Measurements from ENCODE around the gene USP6NL. TPM values are rescaled to one million over a fixed set of nuclear protein-coding genes. Genes with fewer than 3 reads are reported as not detected.

The USP6NL gene
- total RNA-seq, 1 experiment from 2014 or later = 27.5 TPM

DNA sequence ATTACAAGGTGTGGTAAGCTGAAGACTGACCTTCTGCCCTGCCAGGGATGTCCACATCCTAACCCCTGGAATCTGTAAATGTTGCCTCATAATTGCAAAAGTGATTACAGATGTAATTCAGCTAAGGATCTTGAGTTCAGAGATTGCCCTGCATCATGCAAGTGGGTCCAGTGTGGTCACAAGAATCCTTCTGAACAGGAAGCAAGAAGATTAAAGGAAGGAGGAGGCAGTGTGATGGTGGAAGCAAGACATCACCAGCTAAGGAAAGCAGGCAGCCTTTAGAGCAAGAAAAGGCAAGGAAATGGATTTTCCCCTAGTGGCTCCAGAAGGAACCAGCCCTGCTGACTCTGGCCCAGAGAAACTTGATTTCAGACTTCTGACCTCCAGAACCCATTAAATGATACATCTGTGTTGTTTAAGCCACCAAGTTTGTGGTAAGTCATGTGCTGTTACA is 78.1 kb downstream of the USP6NL start:
- peak overlapping the region; percentile 3 for H3K27ac Mint-ChIP-seq (ENCODE audit: unreplicated experiment)
- no peaks in the 10 kb centered on the region for H3K27me3 Mint-ChIP-seq (ENCODE audit: unreplicated experiment)
- BruUV-seq (replicated peaks) = no TSS peak
- no peaks in the 10 kb centered on the region for H3K36me3 Mint-ChIP-seq (ENCODE audit: insufficient read depth, unreplicated experiment)
- DNase-seq = peak; percentile 10
- no peaks in the 10 kb centered on the region for H3K9me3 Mint-ChIP-seq (ENCODE audit: low read depth, unreplicated experiment)
- CTCF ChIA-PET = interaction anchor here (0.9 to 2.1 kb wide), 2 partner anchors 11 to 192 kb away, joined by 4 to 7 read pairs; no protein-coding TSS in a partner anchor
- TF ChIP-seq, protein P1, sequence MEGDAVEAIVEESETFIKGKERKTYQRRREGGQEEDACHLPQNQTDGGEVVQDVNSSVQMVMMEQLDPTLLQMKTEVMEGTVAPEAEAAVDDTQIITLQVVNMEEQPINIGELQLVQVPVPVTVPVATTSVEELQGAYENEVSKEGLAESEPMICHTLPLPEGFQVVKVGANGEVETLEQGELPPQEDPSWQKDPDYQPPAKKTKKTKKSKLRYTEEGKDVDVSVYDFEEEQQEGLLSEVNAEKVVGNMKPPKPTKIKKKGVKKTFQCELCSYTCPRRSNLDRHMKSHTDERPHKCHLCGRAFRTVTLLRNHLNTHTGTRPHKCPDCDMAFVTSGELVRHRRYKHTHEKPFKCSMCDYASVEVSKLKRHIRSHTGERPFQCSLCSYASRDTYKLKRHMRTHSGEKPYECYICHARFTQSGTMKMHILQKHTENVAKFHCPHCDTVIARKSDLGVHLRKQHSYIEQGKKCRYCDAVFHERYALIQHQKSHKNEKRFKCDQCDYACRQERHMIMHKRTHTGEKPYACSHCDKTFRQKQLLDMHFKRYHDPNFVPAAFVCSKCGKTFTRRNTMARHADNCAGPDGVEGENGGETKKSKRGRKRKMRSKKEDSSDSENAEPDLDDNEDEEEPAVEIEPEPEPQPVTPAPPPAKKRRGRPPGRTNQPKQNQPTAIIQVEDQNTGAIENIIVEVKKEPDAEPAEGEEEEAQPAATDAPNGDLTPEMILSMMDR (IDR thresholded peaks at IDR 0.05; ENCODE audit: unreplicated experiment) = peak; percentile 28
- no peak overlapping the region for H3K4me3 Mint-ChIP-seq (ENCODE audit: low read depth, unreplicated experiment)
- intact Hi-C loops (cut with micrococcal nuclease; ENCODE audit: unreplicated experiment) = no loop called here
- peaks cover 24% of the 10 kb centered on the region for H3K4me1 Mint-ChIP-seq (ENCODE audit: low read depth, unreplicated experiment)

DNA sequence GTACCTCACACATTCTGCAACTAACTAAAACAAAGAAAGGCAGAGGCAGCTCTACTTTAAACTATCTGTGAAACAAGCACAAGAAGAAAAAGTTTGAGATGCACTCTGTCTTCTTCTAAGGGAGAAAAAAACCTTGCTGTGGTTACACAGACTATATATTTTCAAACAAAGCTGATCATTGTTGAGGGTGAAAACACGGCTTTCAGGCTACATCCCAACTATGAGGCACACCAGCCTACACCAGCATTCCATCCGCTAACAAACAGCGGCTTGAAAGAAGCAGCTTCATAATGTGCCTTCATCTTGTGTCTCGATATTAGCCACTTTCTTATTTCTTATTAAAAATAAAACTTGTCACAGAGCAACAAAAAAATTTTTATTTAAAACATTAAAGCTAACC is 79.1 kb downstream of the USP6NL start:
- intact Hi-C loops (cut with micrococcal nuclease; ENCODE audit: unreplicated experiment) = no loop called here
- Mint-ChIP-seq H3K9me3 (ENCODE audit: low read depth, unreplicated experiment) (no peaks in the 10 kb centered on the region), H3K4me3 (ENCODE audit: low read depth, unreplicated experiment) (no peak overlapping the region), H3K27ac (ENCODE audit: unreplicated experiment) (no peak overlapping the region), H3K27me3 (ENCODE audit: unreplicated experiment) (no peaks in the 10 kb centered on the region), H3K36me3 (ENCODE audit: insufficient read depth, unreplicated experiment) (no peaks in the 10 kb centered on the region), H3K4me1 (ENCODE audit: low read depth, unreplicated experiment) (peaks cover 24% of the 10 kb centered on the region)
- TF ChIP-seq, protein P1 (IDR thresholded peaks at IDR 0.05; ENCODE audit: unreplicated experiment) = no peak
- no TSS peak for BruUV-seq (replicated peaks)
- no peak for DNase-seq
- CTCF ChIA-PET = interaction anchor here (2.1 kb wide), 1 partner anchor 10 kb away, joined by 7 read pairs; no protein-coding TSS in a partner anchor

DNA sequence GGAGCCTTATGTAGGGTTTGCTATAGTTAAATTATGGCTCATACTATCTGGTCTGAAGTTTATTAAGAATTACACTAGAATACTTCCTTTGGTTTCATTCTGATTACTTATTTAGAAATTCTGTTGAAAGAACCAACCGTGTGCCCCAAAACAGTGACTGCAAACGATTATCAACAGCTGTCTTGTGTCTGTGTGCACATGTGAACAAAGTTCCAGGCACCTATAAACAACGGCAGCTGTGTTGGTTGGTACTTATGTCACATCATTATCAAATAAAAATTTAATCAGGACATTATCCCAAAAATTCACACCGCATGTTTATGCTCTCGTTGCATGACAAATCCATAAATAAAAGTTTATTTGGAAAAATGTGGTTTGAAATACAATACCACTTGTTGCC is 80.6 kb downstream of the USP6NL start:
- Mint-ChIP-seq H3K27me3 (ENCODE audit: unreplicated experiment) (no peaks in the 10 kb centered on the region), H3K9me3 (ENCODE audit: low read depth, unreplicated experiment) (no peaks in the 10 kb centered on the region), H3K27ac (ENCODE audit: unreplicated experiment) (no peak overlapping the region), H3K4me1 (ENCODE audit: low read depth, unreplicated experiment) (peaks cover 24% of the 10 kb centered on the region), H3K4me3 (ENCODE audit: low read depth, unreplicated experiment) (no peak overlapping the region), H3K36me3 (ENCODE audit: insufficient read depth, unreplicated experiment) (peaks cover 4% of the 10 kb centered on the region)
- TF ChIP-seq, protein P1 (IDR thresholded peaks at IDR 0.05; ENCODE audit: unreplicated experiment) = no peak
- CTCF ChIA-PET = interaction anchor here (0.5 kb wide), 1 partner anchor 715 kb away, joined by 3 read pairs; no protein-coding TSS in a partner anchor
- no TSS peak for BruUV-seq (replicated peaks)
- intact Hi-C loops (cut with micrococcal nuclease; ENCODE audit: unreplicated experiment) = no loop called here
- no peak for DNase-seq

DNA sequence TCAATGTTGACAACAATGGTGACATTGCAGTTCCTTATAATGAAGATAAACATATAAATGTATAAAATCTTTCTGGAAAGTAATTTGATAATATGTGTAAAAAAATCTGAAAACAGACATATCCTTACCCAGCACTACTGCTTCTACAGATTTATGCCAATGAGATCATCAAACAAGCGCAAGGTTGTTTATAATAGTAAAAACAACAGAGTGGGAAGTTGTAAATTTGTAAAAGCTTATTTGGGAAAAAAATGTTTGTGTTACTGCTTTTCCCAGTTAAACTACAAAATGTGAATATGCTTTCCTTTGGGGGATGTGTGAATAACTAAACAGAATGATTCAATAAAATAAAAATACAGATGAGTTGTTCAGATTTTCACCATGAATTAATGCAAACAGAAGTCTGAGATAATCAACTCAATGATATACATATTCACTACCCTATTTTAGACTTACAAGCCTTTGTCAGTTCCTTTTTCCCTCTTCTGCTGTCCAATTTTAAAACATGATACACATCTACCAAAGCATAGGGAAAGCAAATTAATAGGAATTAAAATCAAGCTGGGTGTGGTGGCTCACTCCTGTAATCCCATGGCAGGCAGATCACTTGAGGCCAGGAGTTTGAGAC is 82.1 kb downstream of the USP6NL start:
- peaks cover 6% of the 10 kb centered on the region for H3K36me3 Mint-ChIP-seq (ENCODE audit: insufficient read depth, unreplicated experiment)
- intact Hi-C loops (cut with micrococcal nuclease; ENCODE audit: unreplicated experiment) = no loop called here
- H3K9me3 Mint-ChIP-seq (ENCODE audit: low read depth, unreplicated experiment) = no peaks in the 10 kb centered on the region
- H3K4me1 Mint-ChIP-seq (ENCODE audit: low read depth, unreplicated experiment) = peaks cover 15% of the 10 kb centered on the region
- BruUV-seq (replicated peaks) = no TSS peak
- no peak for DNase-seq
- H3K4me3 Mint-ChIP-seq (ENCODE audit: low read depth, unreplicated experiment) = no peak overlapping the region
- no peak overlapping the region for H3K27ac Mint-ChIP-seq (ENCODE audit: unreplicated experiment)
- H3K27me3 Mint-ChIP-seq (ENCODE audit: unreplicated experiment) = no peaks in the 10 kb centered on the region
- CTCF ChIA-PET = no interaction called here
- TF ChIP-seq, protein P1 (IDR thresholded peaks at IDR 0.05; ENCODE audit: unreplicated experiment) = no peak

Measured in Calu3 (cell line).